NB4 (cell line): Measurements from ENCODE around the gene P4HB.

ENCODE experiments used
- MAX ChIP-seq: IDR thresholded peaks from 2 replicates; pipeline ENCODE4 v1.6.1; 2011; ENCODE audit warnings: low read depth, low read length
- MYC ChIP-seq: IDR thresholded peaks from 2 replicates; pipeline ENCODE4 v1.6.1; 2011; ENCODE audit warnings: low read depth, low read length
- POLR2A ChIP-seq: IDR thresholded peaks from 2 replicates; pipeline ENCODE4 v1.6.1; 2011; ENCODE audit warnings: mild to moderate bottlenecking; ENCODE audit not compliant: insufficient read length; ENCODE audit errors: extremely low read depth
- TF ChIP-seq, protein P1 (sequence below): IDR thresholded peaks from one replicate; pipeline ENCODE4 v1.5.1; 2012; ENCODE audit warnings: low read depth, low read length

- no peak for TF ChIP-seq POLR2A
- TF ChIP-seq, protein P1, sequence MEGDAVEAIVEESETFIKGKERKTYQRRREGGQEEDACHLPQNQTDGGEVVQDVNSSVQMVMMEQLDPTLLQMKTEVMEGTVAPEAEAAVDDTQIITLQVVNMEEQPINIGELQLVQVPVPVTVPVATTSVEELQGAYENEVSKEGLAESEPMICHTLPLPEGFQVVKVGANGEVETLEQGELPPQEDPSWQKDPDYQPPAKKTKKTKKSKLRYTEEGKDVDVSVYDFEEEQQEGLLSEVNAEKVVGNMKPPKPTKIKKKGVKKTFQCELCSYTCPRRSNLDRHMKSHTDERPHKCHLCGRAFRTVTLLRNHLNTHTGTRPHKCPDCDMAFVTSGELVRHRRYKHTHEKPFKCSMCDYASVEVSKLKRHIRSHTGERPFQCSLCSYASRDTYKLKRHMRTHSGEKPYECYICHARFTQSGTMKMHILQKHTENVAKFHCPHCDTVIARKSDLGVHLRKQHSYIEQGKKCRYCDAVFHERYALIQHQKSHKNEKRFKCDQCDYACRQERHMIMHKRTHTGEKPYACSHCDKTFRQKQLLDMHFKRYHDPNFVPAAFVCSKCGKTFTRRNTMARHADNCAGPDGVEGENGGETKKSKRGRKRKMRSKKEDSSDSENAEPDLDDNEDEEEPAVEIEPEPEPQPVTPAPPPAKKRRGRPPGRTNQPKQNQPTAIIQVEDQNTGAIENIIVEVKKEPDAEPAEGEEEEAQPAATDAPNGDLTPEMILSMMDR: no peak
- no peak for TF ChIP-seq MAX
- TF ChIP-seq MYC: no peak
Observed at GRCh38 chr17:81888105-81888987, 28.0 kb upstream of the P4HB start.
